Activated naive CD4-positive, alpha-beta T cell treated with anti-CD3 and anti-CD28 coated beads for 36 hours (primary cell): Measurements from ENCODE around the gene ITM2B. TPM values are rescaled to one million over a fixed set of nuclear protein-coding genes. Genes with fewer than 3 reads are reported as not detected.

Experiments
- CTCF ChIA-PET: fragments of 350-600 bp; sonication (Branson Sonifier 250); formaldehyde crosslinking; loops from one replicate; lab custom pipeline; 2021; ENCODE audit warnings: antibody characterized with exemption; lab: Charles Lee
- DNase-seq: peaks from one replicate; pipeline ENCODE4 v3.0.0-alpha.2; 2020
- H3K27ac Mint-ChIP-seq: one replicate; pipeline ENCODE4 v1.8.0; 2021; ENCODE audit warnings: mild to moderate bottlenecking, mixed read lengths
- H3K27me3 Mint-ChIP-seq: one replicate; pipeline ENCODE4 v1.8.0; 2021; ENCODE audit warnings: low read depth, mixed read lengths
- H3K36me3 Mint-ChIP-seq: one replicate; pipeline ENCODE4 v1.8.0; 2021; ENCODE audit warnings: low read depth, mixed read lengths
- H3K4me1 Mint-ChIP-seq: one replicate; pipeline ENCODE4 v1.8.0; 2021; ENCODE audit warnings: low read depth, mixed read lengths
- H3K4me3 Mint-ChIP-seq: one replicate; pipeline ENCODE4 v1.8.0; 2021; ENCODE audit warnings: mild to moderate bottlenecking, moderate library complexity, mixed read lengths
- H3K9me3 Mint-ChIP-seq: one replicate; pipeline ENCODE4 v1.8.0; 2021; ENCODE audit warnings: mixed read lengths
- intact Hi-C: fragments of 100-400 bp; cut with micrococcal nuclease; formaldehyde crosslinking; loops from one replicate; pipeline ENCODE4 v1.15.1; 2023
- total RNA-seq, 2 experiments: library from RNA; stranded (reverse); gene quantifications; one replicate each; pipeline ENCODE4 v1.2.3, GENCODE V29; 2021

ITM2B gene
- total RNA-seq, 2 experiments from 2014 or later, result 110 to 112 TPM

GRCh38 chr13:48318377-48318811 lies 85.4 kb downstream of the ITM2B start:
- DNase-seq, result no peak
- CTCF ChIA-PET, result interaction anchor here (0.8 kb wide), 1 partner anchor 451 kb away, joined by 3 read pairs; no protein-coding TSS in a partner anchor
- Mint-ChIP-seq H3K4me1 (peaks cover 21% of the 10 kb centered on the region), H3K4me3 (peak overlapping the region; percentile 78), H3K9me3 (peaks cover 5% of the 10 kb centered on the region), H3K27ac (no peak overlapping the region), H3K27me3 (no peaks in the 10 kb centered on the region), H3K36me3 (peaks cover 42% of the 10 kb centered on the region)
- intact Hi-C loops, result no loop called here

GRCh38 chr13:48318821-48319511 lies 86.0 kb downstream of the ITM2B start:
- Mint-ChIP-seq H3K4me1 (peaks cover 21% of the 10 kb centered on the region), H3K36me3 (peaks cover 41% of the 10 kb centered on the region), H3K27ac (no peak overlapping the region), H3K27me3 (no peaks in the 10 kb centered on the region), H3K4me3 (peak overlapping the region; percentile 78), H3K9me3 (peaks cover 5% of the 10 kb centered on the region)
- intact Hi-C loops, result no loop called here
- peak; percentile 25 for DNase-seq
- CTCF ChIA-PET, result interaction anchor here (0.6 to 0.8 kb wide), 3 partner anchors 189 to 450 kb away, joined by 3 read pairs; no protein-coding TSS in a partner anchor

Other genes starting within 250 kb of the ITM2B start
- 10 to 100 TPM; 44.0 to 44.4 TPM for gene SUCLA2, start 231.9 kb upstream of the ITM2B start, total RNA-seq
- gene NUDT15, start 195.5 kb upstream of the ITM2B start, total RNA-seq, result 10 to 100 TPM; 28.3 to 29.2 TPM
- gene MED4, start 138.1 kb upstream of the ITM2B start, total RNA-seq, result 10 to 100 TPM; 45.8 to 50.1 TPM
- 10 to 100 TPM; 25.1 to 25.6 TPM for gene RB1, start 70.5 kb downstream of the ITM2B start, total RNA-seq
- gene LPAR6, start 179.9 kb downstream of the ITM2B start, total RNA-seq, result 1 to 10 TPM; 6.1 to 6.6 TPM